ENCODE measurements around the gene MCM9. TPM values are rescaled to one million over a fixed set of nuclear protein-coding genes. Genes with fewer than 3 reads are reported as not detected.

MCM9 gene
- total and polyA plus RNA-seq, 2 of the 4 experiments (the other 2 are of a cell fraction) = 3.5 to 7.2 TPM

- Histone ChIP-seq H3K4ac (ENCODE audit: low read depth, low read length) (no peak overlapping the region), H3K9ac (ENCODE audit: low read depth, low read length) (no peak overlapping the region), H3K27ac (ENCODE audit: insufficient read depth, low read length) (no peak overlapping the region), H3K36me3 (ENCODE audit: control insufficient read depth, insufficient read depth, low read length) (no peaks in the 10 kb centered on the region), H4K8ac (ENCODE audit: low read depth in 2 of 2, low read length in 2 of 2) (no peak overlapping the region), H4K20me1 (ENCODE audit: insufficient read depth, low read length) (no peaks in the 10 kb centered on the region), H3K23ac (ENCODE audit: low read depth, low read length) (no peak overlapping the region), H3K18ac (ENCODE audit: low read depth, low read length) (no peak overlapping the region), H2BK120ac (ENCODE audit: low read depth, low read length) (no peak overlapping the region), H3K79me1 (ENCODE audit: low read depth in 1 of 2, low read length in 2 of 2) (no peaks in the 10 kb centered on the region), H2BK15ac (ENCODE audit: low read depth, low read length) (no peak overlapping the region), H3K9me1 (ENCODE audit: insufficient read depth, low read length) (no peaks in the 10 kb centered on the region), H3K4me2 (ENCODE audit: low read depth, low read length) (no peak overlapping the region), H4K91ac (ENCODE audit: insufficient read depth, low read depth, low read length) (no peak overlapping the region), H2BK5ac (ENCODE audit: low read depth, low read length, poor library complexity, severe bottlenecking) (no peak overlapping the region), H2AK9ac (replicated peaks; ENCODE audit: low read depth, low read length, poor library complexity) (no peak overlapping the region), H2AK5ac (ENCODE audit: low read depth, low read length) (no peak overlapping the region), H3K14ac (replicated peaks; ENCODE audit: low read depth, low read length) (no peak overlapping the region), H2BK20ac (ENCODE audit: low read depth, low read length) (no peak overlapping the region), H3K9me3 (ENCODE audit: control insufficient read depth, insufficient read depth, low read length) (no peaks in the 10 kb centered on the region), H2AFZ (replicated peaks; ENCODE audit: low read length, poor library complexity) (no peak overlapping the region), H4K5ac (ENCODE audit: low read depth, low read length) (no peak overlapping the region), H3K4me1 (ENCODE audit: control insufficient read depth, insufficient read depth, low read length) (peaks cover 4% of the 10 kb centered on the region; the same call in 1 of the 2 replicates), H3K27me3 (ENCODE audit: control insufficient read depth, insufficient read depth, low read length) (no peaks in the 10 kb centered on the region; the same call in 1 of the 2 replicates), H3K56ac (ENCODE audit: extremely low read depth, insufficient read depth, low read length) (no peak overlapping the region), H3K4me3 (ENCODE audit: insufficient read depth, low read depth, low read length) (no peak overlapping the region)
- dilution Hi-C loops (cut with HindIII; ENCODE audit: low sequenced_read_pairs, unreplicated experiment) (no loop called here), in situ Hi-C loops (cut with MboI; ENCODE audit: low sequenced_read_pairs) (loop anchor here (10.0 kb wide), 1 partner anchor 485 kb away; no protein-coding TSS in a partner anchor), intact Hi-C loops (cut with micrococcal nuclease) (no loop called here)
- ChIA-PET CTCF (no interaction called here), POLR2A (ENCODE audit: unreplicated experiment) (no interaction called here)
- no CpG with 5 or more reads among the region's 2 CpGs for WGBS, 2 experiments (ENCODE audit: extremely low coverage in 2 of 2, insufficient read length in 1 of 2)
- DNase-seq (no peak), ATAC-seq (ENCODE audit: low read depth) (no peak)
- TF ChIP-seq RCOR1 (IDR thresholded peaks at IDR 0.05; ENCODE audit: insufficient replicate concordance, low read length) = no peak
- no peak for TF ChIP-seq ELK1 (IDR thresholded peaks at IDR 0.05; ENCODE audit: borderline replicate concordance, low read depth, low read length)
- no peak for TF ChIP-seq NFE2L2 (IDR thresholded peaks at IDR 0.05; ENCODE audit: low read depth, low read length)
- no peak for TF ChIP-seq BHLHE40 (IDR thresholded peaks at IDR 0.05; ENCODE audit: low read depth, low read length)
- TF ChIP-seq CTCF (conservative IDR thresholded peaks at IDR 0.05; ENCODE audit: low read depth, low read length) = no peak
- no TSS peak for BruUV-seq (replicated peaks)
Observed at GRCh38 chr6:118770112-118770788, 164.7 kb downstream of the MCM9 start.

Data from IMR-90 (cell line).